K562 (cell line): ENCODE data around the gene CACNG7. TPM values are rescaled to one million over a fixed set of nuclear protein-coding genes. Genes with fewer than 3 reads are reported as not detected.

Experiments
- BRD4 ChIP-seq: fragments of 200-600 bp; sonication (generic); IDR thresholded peaks from 2 replicates; pipeline ENCODE4 v1.6.1; 2017; ENCODE audit warnings: inconsistent platforms
- FOXA3 ChIP-seq, 2 experiments: fragments of 450-650 bp in 1 of 2; sonication (generic) in 1 of 2; formaldehyde crosslinking; IDR thresholded peaks in 1 of 2; conservative IDR thresholded peaks in 1 of 2; 2 replicates each; pipeline versions ENCODE4 v1.4.0 to v1.8.0; 2020 to 2022; ENCODE audit warnings: mild to moderate bottlenecking in 2 of 2, missing genetic modification reagents in 1 of 2
- HNRNPLL ChIP-seq: fragments of 200-400 bp; formaldehyde crosslinking; IDR thresholded peaks from 2 replicates; pipeline ENCODE4 v1.6.1; 2017; ENCODE audit warnings: low read length, low read depth, mild to moderate bottlenecking; ENCODE audit not compliant: poor library complexity, severe bottlenecking
- HOXB6 ChIP-seq: fragments of 250-450 bp; sonication (Bioruptor Pico); IDR thresholded peaks from 2 replicates; pipeline ENCODE4 v1.5.1; 2022; ENCODE audit warnings: mild to moderate bottlenecking, borderline replicate concordance
- KAT7 ChIP-seq: sonication (generic); formaldehyde crosslinking; IDR thresholded peaks from 2 replicates; pipeline ENCODE4 v1.8.0; 2022; ENCODE audit warnings: missing genetic modification reagents, mild to moderate bottlenecking, borderline replicate concordance
- SMARCC2 ChIP-seq: fragments of 450-650 bp; IDR thresholded peaks from 2 replicates; pipeline ENCODE4 v1.6.1; 2017; ENCODE audit warnings: antibody characterized with exemption, moderate library complexity, mild to moderate bottlenecking, low read depth
- TAL1 ChIP-seq: fragments of 450-650 bp; IDR thresholded peaks from 2 replicates; pipeline ENCODE4 v1.6.1; 2016; ENCODE audit warnings: mild to moderate bottlenecking
- ZBTB12 ChIP-seq: fragments of 250-450 bp; sonication (Bioruptor Pico); IDR thresholded peaks from 2 replicates; pipeline ENCODE4 v1.4.0; 2020
- ZNF12 ChIP-seq: sonication (generic); formaldehyde crosslinking; IDR thresholded peaks from 2 replicates; pipeline ENCODE4 v1.4.0; 2020; ENCODE audit warnings: mild to moderate bottlenecking, missing genetic modification reagents
- ZNF146 ChIP-seq: IDR thresholded peaks from one replicate; pipeline ENCODE4 v1.6.1; 2018; ENCODE audit warnings: missing compliant biosample characterization; ENCODE audit not compliant: unreplicated experiment
- ZNF3 ChIP-seq: fragments of 250-450 bp; sonication (Bioruptor Pico); IDR thresholded peaks from 2 replicates; pipeline ENCODE4 v1.5.0; 2021; ENCODE audit warnings: mild to moderate bottlenecking, moderate library complexity
- ZNF785 ChIP-seq: fragments of 250-450 bp; sonication (Bioruptor Pico); IDR thresholded peaks from 2 replicates; pipeline ENCODE4 v1.4.0; 2020; ENCODE audit warnings: mild to moderate bottlenecking
- polyA plus RNA-seq, 8 experiments: library from polyadenylated mRNA; depleted of rRNA in 4 of 8; stranded (reverse) in 5 of 8; unstranded in 3 of 8; fragments of >200 nt; fragmentation: Nextera tagmentation in 2 of 8; fragmentation: Illumina TruSeq in 1 of 8; extraction: Ambion mirVana in 2 of 8; extraction: Trizol in 1 of 8; gene quantifications; 2 replicates each; pipeline versions ENCODE4 v1.2.1 to v1.2.3, GENCODE V29; 2011 to 2014; ENCODE audit warnings: inconsistent platforms in 1 of 8, missing spikeins in 1 of 8
- total RNA-seq, 7 experiments: library from RNA; depleted of rRNA in 6 of 7; stranded (reverse); fragments of >200 nt in 6 of 7; fragmentation: Illumina TruSeq in 2 of 7; extraction: Trizol in 2 of 7; gene quantifications; 2 replicates each; pipeline versions ENCODE4 v1.2.1 to v1.2.3, GENCODE V29; 2011 to 2021; ENCODE audit warnings: low replicate concordance in 1 of 7
- TF ChIP-seq, protein P1 (sequence below): IDR thresholded peaks from 3 replicates; pipeline ENCODE4 v1.6.1; 2011; ENCODE audit warnings: borderline replicate concordance, mild to moderate bottlenecking, moderate library complexity; ENCODE audit not compliant: insufficient read length; ENCODE audit errors: extremely low read depth
- TF ChIP-seq, protein P2 (sequence below), 3 experiments: fragments of 200-800 bp in 1 of 3; fragments of 250-450 bp in 1 of 3; fragments of 450-650 bp in 1 of 3; sonication (Bioruptor Pico) in 1 of 3; sonication (Bioruptor generic) in 1 of 3; formaldehyde crosslinking in 1 of 3; IDR thresholded peaks; 2 replicates each; pipeline versions ENCODE4 v1.6.1 to v1.8.0; 2016 to 2022; ENCODE audit warnings: mild to moderate bottlenecking in 2 of 3, missing genetic modification characterization in 2 of 3, missing compliant biosample characterization in 1 of 3, moderate library complexity in 1 of 3
- TF ChIP-seq, protein P3 (sequence below): sonication (generic); formaldehyde crosslinking; IDR thresholded peaks from 2 replicates; pipeline ENCODE4 v1.8.1; 2023; ENCODE audit warnings: mild to moderate bottlenecking, missing genetic modification reagents

The CACNG7 gene
- total and polyA plus RNA-seq, 9 of the 15 experiments (the other 6 are each of a cell fraction or from before 2014, with no cell fraction given) = not detected

GRCh38 chr19:53868892-53869804 is 39.9 kb upstream of the CACNG7 start (continued):
- TF ChIP-seq ZNF12 = no peak
- TF ChIP-seq HNRNPLL = no peak
- TF ChIP-seq, protein P1, sequence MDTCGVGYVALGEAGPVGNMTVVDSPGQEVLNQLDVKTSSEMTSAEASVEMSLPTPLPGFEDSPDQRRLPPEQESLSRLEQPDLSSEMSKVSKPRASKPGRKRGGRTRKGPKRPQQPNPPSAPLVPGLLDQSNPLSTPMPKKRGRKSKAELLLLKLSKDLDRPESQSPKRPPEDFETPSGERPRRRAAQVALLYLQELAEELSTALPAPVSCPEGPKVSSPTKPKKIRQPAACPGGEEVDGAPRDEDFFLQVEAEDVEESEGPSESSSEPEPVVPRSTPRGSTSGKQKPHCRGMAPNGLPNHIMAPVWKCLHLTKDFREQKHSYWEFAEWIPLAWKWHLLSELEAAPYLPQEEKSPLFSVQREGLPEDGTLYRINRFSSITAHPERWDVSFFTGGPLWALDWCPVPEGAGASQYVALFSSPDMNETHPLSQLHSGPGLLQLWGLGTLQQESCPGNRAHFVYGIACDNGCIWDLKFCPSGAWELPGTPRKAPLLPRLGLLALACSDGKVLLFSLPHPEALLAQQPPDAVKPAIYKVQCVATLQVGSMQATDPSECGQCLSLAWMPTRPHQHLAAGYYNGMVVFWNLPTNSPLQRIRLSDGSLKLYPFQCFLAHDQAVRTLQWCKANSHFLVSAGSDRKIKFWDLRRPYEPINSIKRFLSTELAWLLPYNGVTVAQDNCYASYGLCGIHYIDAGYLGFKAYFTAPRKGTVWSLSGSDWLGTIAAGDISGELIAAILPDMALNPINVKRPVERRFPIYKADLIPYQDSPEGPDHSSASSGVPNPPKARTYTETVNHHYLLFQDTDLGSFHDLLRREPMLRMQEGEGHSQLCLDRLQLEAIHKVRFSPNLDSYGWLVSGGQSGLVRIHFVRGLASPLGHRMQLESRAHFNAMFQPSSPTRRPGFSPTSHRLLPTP = no peak
- TF ChIP-seq SMARCC2 = no peak
- TF ChIP-seq KAT7 (CRISPR knock-in tag) = no peak
- no peak for TF ChIP-seq FOXA3 (CRISPR knock-in tag; conservative IDR thresholded peaks at IDR 0.05 in 1 of 2, IDR thresholded peaks at IDR 0.05 in 1 of 2)
- no peak for TF ChIP-seq ZNF146
- TF ChIP-seq BRD4 = no peak
- no peak for TF ChIP-seq ZNF3 (CRISPR knock-in tag)
- TF ChIP-seq, protein P2, sequence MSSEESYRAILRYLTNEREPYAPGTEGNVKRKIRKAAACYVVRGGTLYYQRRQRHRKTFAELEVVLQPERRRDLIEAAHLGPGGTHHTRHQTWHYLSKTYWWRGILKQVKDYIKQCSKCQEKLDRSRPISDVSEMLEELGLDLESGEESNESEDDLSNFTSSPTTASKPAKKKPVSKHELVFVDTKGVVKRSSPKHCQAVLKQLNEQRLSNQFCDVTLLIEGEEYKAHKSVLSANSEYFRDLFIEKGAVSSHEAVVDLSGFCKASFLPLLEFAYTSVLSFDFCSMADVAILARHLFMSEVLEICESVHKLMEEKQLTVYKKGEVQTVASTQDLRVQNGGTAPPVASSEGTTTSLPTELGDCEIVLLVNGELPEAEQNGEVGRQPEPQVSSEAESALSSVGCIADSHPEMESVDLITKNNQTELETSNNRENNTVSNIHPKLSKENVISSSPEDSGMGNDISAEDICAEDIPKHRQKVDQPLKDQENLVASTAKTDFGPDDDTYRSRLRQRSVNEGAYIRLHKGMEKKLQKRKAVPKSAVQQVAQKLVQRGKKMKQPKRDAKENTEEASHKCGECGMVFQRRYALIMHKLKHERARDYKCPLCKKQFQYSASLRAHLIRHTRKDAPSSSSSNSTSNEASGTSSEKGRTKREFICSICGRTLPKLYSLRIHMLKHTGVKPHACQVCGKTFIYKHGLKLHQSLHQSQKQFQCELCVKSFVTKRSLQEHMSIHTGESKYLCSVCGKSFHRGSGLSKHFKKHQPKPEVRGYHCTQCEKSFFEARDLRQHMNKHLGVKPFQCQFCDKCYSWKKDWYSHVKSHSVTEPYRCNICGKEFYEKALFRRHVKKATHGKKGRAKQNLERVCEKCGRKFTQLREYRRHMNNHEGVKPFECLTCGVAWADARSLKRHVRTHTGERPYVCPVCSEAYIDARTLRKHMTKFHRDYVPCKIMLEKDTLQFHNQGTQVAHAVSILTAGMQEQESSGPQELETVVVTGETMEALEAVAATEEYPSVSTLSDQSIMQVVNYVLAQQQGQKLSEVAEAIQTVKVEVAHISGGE (CRISPR knock-in tag; IDR thresholded peaks at IDR 0.05) = peak in 1 of 3 experiments; percentile 66; a peak in 2 of 6 replicates
- TF ChIP-seq TAL1 = no peak
- TF ChIP-seq HOXB6 (CRISPR knock-in tag) = no peak
- TF ChIP-seq ZBTB12 (CRISPR knock-in tag) = no peak; the same call in 1 of the 2 replicates
- no peak for TF ChIP-seq ZNF785
- TF ChIP-seq, protein P3, sequence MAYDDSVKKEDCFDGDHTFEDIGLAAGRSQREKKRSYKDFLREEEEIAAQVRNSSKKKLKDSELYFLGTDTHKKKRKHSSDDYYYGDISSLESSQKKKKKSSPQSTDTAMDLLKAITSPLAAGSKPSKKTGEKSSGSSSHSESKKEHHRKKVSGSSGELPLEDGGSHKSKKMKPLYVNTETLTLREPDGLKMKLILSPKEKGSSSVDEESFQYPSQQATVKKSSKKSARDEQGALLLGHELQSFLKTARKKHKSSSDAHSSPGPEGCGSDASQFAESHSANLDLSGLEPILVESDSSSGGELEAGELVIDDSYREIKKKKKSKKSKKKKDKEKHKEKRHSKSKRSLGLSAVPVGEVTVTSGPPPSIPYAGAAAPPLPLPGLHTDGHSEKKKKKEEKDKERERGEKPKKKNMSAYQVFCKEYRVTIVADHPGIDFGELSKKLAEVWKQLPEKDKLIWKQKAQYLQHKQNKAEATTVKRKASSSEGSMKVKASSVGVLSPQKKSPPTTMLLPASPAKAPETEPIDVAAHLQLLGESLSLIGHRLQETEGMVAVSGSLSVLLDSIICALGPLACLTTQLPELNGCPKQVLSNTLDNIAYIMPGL (CRISPR knock-in tag) = no peak
